Parathyroid adenoma (tissue), 2 donors: ENCODE data around the gene CTDSPL.

Experiments
- H2AFZ ChIP-seq: fragments of 300-600 bp; sonication (generic); one replicate; pipeline ENCODE4 v1.7.0; 2017; ENCODE audit warnings: antibody characterized with exemption, mild to moderate bottlenecking
- H3K27ac ChIP-seq: fragments of 300-600 bp; sonication (generic); one replicate; pipeline ENCODE4 v1.7.0; 2017
- H3K27me3 ChIP-seq: fragments of 300-600 bp; sonication (generic); one replicate; pipeline ENCODE4 v1.7.0; 2017; ENCODE audit warnings: low read length; ENCODE audit not compliant: control insufficient read depth, insufficient read depth
- H3K36me3 ChIP-seq: fragments of 300-600 bp; sonication (generic); one replicate; pipeline ENCODE4 v1.7.0; 2017; ENCODE audit warnings: low read length; ENCODE audit not compliant: control insufficient read depth, insufficient read depth
- H3K4me1 ChIP-seq: fragments of 300-600 bp; sonication (generic); one replicate; pipeline ENCODE4 v1.7.0; 2017; ENCODE audit warnings: control low read depth
- H3K4me2 ChIP-seq: fragments of 300-600 bp; sonication (generic); one replicate; pipeline ENCODE4 v1.7.0; 2017; ENCODE audit warnings: low read length
- H3K4me3 ChIP-seq: fragments of 300-600 bp; sonication (generic); one replicate; pipeline ENCODE4 v1.7.0; 2017; ENCODE audit warnings: low read depth, low read length
- H3K79me2 ChIP-seq: fragments of 300-600 bp; sonication (generic); one replicate; pipeline ENCODE4 v1.7.0; 2017; ENCODE audit warnings: control low read depth
- H3K9ac ChIP-seq: fragments of 300-600 bp; sonication (generic); one replicate; pipeline ENCODE4 v1.7.0; 2017; ENCODE audit warnings: mild to moderate bottlenecking
- H3K9me3 ChIP-seq: fragments of 300-600 bp; sonication (generic); one replicate; pipeline ENCODE4 v1.7.0; 2017; ENCODE audit warnings: low read length; ENCODE audit not compliant: control insufficient read depth
- TF ChIP-seq, protein P1 (sequence below): fragments of 300-600 bp; sonication (generic); IDR thresholded peaks from one replicate; pipeline ENCODE4 v1.7.0; 2017; ENCODE audit warnings: antibody characterized with exemption, mild to moderate bottlenecking
- donor health status: primary hyperparathyroidism.

The CTDSPL gene

DNA sequence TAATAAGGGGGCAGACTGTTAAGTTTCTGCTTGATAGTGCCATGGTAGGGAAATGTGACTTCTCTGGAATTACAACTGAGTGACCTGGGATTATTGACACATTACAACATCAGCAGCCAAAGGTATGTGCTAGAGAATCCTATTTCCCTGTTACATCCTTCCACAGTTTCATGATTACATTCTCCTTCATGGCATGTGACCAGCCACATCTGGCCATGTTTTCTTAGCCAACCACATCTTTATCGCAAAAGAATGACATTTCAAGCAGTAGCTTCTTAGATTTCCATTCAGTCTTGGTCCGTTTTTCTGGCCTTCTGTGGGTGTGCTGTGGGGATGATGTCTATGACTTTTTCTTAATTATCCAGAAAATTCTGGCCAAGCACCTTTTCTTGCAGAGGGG is 45.4 kb upstream of the CTDSPL start:
- Histone ChIP-seq H3K9ac (no peak overlapping the region), H3K79me2 (no peaks in the 10 kb centered on the region), H2AFZ (no peak overlapping the region), H3K36me3 (no peaks in the 10 kb centered on the region), H3K4me2 (no peak overlapping the region), H3K4me1 (no peaks in the 10 kb centered on the region), H3K27ac (no peak overlapping the region), H3K9me3 (no peaks in the 10 kb centered on the region), H3K4me3 (no peak overlapping the region), H3K27me3 (no peaks in the 10 kb centered on the region)
- TF ChIP-seq, protein P1, sequence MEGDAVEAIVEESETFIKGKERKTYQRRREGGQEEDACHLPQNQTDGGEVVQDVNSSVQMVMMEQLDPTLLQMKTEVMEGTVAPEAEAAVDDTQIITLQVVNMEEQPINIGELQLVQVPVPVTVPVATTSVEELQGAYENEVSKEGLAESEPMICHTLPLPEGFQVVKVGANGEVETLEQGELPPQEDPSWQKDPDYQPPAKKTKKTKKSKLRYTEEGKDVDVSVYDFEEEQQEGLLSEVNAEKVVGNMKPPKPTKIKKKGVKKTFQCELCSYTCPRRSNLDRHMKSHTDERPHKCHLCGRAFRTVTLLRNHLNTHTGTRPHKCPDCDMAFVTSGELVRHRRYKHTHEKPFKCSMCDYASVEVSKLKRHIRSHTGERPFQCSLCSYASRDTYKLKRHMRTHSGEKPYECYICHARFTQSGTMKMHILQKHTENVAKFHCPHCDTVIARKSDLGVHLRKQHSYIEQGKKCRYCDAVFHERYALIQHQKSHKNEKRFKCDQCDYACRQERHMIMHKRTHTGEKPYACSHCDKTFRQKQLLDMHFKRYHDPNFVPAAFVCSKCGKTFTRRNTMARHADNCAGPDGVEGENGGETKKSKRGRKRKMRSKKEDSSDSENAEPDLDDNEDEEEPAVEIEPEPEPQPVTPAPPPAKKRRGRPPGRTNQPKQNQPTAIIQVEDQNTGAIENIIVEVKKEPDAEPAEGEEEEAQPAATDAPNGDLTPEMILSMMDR, result no peak

DNA sequence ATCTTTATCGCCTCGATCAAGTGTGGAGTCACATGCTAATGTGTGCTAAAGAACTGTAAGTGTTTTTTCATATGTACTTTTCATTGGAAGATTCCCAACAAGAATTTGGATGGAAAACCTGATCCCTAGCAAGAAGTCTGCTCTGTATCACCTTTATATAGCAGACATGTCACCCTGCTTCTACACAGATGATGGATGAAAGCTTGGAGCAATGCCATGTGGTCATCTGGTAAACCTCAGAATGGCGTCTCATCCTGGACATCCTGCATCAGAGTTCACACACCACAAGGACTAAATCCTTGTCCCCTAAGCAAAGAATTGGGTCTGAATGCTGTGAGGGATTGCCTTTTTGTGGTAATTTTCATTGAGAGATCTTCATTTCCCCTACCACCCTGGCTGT is 42.1 kb upstream of the CTDSPL start:
- Histone ChIP-seq H3K4me2 (no peak overlapping the region), H3K36me3 (no peaks in the 10 kb centered on the region), H3K9me3 (no peaks in the 10 kb centered on the region), H3K79me2 (no peaks in the 10 kb centered on the region), H3K27ac (no peak overlapping the region), H3K4me1 (no peaks in the 10 kb centered on the region), H3K9ac (no peak overlapping the region), H3K4me3 (no peak overlapping the region), H2AFZ (no peak overlapping the region), H3K27me3 (no peaks in the 10 kb centered on the region)
- TF ChIP-seq, protein P1, result no peak

DNA sequence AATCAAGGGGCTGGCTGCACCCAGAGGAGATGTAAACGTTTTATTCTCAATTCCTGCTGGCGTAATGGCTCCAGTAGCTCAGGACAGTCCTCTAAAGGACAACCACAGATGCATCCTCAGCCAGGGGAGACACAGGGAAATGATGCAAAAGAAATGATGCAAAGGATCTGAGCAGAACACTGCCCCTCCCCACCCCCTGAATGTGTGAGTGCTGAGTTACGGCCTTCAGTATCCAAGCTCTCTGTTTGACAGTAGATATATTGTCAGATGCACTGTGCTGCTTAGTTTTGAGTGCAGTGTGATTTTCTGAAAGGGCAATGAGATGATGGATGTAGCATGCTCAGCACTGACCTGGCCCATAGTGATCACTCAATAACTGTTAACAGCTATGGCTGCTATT is 41.4 kb upstream of the CTDSPL start:
- H3K4me2 ChIP-seq, result no peak overlapping the region
- no peaks in the 10 kb centered on the region for H3K9me3 ChIP-seq
- no peaks in the 10 kb centered on the region for H3K27me3 ChIP-seq
- no peak overlapping the region for H2AFZ ChIP-seq
- H3K4me1 ChIP-seq, result no peaks in the 10 kb centered on the region
- no peaks in the 10 kb centered on the region for H3K36me3 ChIP-seq
- TF ChIP-seq, protein P1, result no peak
- H3K4me3 ChIP-seq, result no peak overlapping the region
- no peak overlapping the region for H3K27ac ChIP-seq
- no peaks in the 10 kb centered on the region for H3K79me2 ChIP-seq
- H3K9ac ChIP-seq, result no peak overlapping the region

GRCh38 chr3:37823189-37823588 is 38.5 kb upstream of the CTDSPL start:
- no peak overlapping the region for H3K27ac ChIP-seq
- no peaks in the 10 kb centered on the region for H3K79me2 ChIP-seq
- no peak overlapping the region for H3K4me3 ChIP-seq
- H3K27me3 ChIP-seq, result no peaks in the 10 kb centered on the region
- H3K36me3 ChIP-seq, result no peaks in the 10 kb centered on the region
- no peak overlapping the region for H3K9ac ChIP-seq
- H3K4me2 ChIP-seq, result no peak overlapping the region
- no peaks in the 10 kb centered on the region for H3K4me1 ChIP-seq
- H2AFZ ChIP-seq, result no peak overlapping the region
- TF ChIP-seq, protein P1, result no peak
- no peaks in the 10 kb centered on the region for H3K9me3 ChIP-seq

DNA sequence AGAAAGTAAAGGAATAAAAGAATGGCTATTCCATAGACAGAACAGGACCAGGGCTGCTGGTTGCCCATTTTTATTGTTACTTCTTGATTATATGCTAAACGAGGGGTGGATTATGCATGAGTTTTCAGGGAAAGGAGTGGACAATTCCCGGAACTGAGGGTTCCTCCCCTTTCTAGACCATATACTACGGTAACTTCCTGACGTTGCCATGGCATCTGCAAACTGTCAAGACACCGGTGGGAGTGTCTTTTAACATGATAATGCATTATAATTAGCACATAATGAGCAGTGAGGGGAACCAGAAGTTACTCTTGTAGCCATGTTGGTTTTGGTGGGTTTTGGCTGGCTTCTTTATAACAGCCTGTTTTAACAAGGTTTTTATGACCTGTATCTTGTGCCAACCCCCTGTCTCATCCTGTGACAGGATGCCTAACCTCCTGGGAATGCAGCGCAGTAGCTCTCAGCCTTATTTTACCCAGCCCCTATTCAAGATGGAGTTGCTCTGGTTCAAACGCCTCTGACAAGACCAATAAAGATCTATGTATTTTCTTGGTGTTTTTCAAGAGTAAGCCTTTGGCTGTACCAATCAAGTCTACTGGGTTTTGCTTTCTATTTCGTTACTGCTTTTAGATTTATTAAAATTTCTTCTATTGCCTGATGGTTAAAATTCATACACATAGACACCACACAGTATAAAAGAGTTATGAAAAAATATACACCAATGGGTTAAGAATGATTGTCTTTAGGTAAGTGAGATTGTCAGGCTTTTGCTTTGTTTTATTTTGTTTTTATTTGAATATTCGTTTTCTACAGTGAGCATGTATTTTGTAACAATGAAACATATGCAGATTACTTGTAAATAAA is 37.4 kb upstream of the CTDSPL start:
- H3K4me3 ChIP-seq, result no peak overlapping the region
- H2AFZ ChIP-seq, result no peak overlapping the region
- no peaks in the 10 kb centered on the region for H3K79me2 ChIP-seq
- no peaks in the 10 kb centered on the region for H3K9me3 ChIP-seq
- H3K36me3 ChIP-seq, result no peaks in the 10 kb centered on the region
- H3K27me3 ChIP-seq, result no peaks in the 10 kb centered on the region
- H3K27ac ChIP-seq, result no peak overlapping the region
- H3K4me1 ChIP-seq, result no peaks in the 10 kb centered on the region
- TF ChIP-seq, protein P1, result no peak
- no peak overlapping the region for H3K9ac ChIP-seq
- no peak overlapping the region for H3K4me2 ChIP-seq
